Measurements from ENCODE around the gene DSCAML1. TPM values are rescaled to one million over a fixed set of nuclear protein-coding genes. Genes with fewer than 3 reads are reported as not detected.
A peak's percentile ranks its signal among the peaks of the same experiment; 100 is the strongest.

The DSCAML1 gene
- total RNA-seq, 4 donors from 2014 or later, result 0.54 to 1.8 (median 0.99) TPM

DNA sequence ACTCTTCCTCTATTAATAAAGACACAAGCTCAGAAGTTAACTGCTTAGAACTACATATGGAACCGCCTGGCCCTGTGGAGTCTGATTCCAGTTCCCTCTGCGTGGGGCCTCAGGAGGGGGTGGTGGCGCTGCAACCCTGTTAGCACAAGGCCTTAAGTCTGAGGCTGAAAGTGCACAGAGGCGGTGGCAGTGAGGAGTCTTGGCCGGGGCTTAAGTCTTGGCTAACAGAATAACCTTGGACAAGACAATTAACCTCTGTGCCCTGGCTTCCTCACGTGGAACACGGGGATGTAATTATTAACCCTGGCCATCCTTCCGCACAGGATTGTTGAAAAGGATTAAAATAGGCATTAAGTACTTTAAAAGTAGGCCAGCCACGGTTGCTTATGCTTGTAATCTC is 277.8 kb downstream of the DSCAML1 start:
- Histone ChIP-seq H3K36me3 (no peaks in the 10 kb centered on the region), H3K4me3 (replicated peaks in 1 of 3) (no peak overlapping the region), H3K27me3 (no peaks in the 10 kb centered on the region), H3K27ac (peak overlapping the region in 1 of 3 donors; percentile 0), H3K9me3 (no peaks in the 10 kb centered on the region), H3K4me1 (peaks cover 17 to 30% of the 10 kb centered on the region in 2 donors)
- 64 to 65% methylated on average over 9 of the region's 9 CpGs for WGBS, 2 donors
- TF ChIP-seq, protein P1, sequence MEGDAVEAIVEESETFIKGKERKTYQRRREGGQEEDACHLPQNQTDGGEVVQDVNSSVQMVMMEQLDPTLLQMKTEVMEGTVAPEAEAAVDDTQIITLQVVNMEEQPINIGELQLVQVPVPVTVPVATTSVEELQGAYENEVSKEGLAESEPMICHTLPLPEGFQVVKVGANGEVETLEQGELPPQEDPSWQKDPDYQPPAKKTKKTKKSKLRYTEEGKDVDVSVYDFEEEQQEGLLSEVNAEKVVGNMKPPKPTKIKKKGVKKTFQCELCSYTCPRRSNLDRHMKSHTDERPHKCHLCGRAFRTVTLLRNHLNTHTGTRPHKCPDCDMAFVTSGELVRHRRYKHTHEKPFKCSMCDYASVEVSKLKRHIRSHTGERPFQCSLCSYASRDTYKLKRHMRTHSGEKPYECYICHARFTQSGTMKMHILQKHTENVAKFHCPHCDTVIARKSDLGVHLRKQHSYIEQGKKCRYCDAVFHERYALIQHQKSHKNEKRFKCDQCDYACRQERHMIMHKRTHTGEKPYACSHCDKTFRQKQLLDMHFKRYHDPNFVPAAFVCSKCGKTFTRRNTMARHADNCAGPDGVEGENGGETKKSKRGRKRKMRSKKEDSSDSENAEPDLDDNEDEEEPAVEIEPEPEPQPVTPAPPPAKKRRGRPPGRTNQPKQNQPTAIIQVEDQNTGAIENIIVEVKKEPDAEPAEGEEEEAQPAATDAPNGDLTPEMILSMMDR (IDR thresholded peaks at IDR 0.05), result no peak
- no peak for TF ChIP-seq POLR2A (IDR thresholded peaks at IDR 0.05)
- DNase-seq, result no peak
- intact Hi-C loops (cut with DNase I), result no loop called here

DNA sequence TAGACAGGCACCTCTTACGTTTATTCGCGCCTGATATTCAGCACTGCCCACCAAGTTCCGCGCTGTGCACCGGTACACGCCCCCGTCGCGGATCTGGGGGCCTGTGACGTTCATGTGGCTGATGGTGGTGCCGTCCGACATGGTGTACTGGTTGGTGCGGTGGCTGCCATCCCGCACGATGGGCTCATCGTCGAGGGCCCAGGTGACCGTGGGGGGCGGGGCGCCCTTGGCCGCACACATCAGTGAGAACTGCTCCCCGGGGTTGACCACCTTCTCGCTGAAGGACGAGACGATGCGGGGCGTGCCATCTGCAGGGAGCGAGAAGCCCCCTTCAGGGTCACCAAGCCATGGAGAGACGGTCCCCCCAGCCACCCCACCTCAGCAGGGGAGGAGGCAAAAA is 278.6 kb downstream of the DSCAML1 start:
- no peak for TF ChIP-seq POLR2A (IDR thresholded peaks at IDR 0.05)
- TF ChIP-seq, protein P1 (IDR thresholded peaks at IDR 0.05), result no peak
- H3K27ac ChIP-seq, result no peak overlapping the region
- 95 to 97% methylated on average over 20 to 28 of the region's 30 CpGs for WGBS, 2 donors
- H3K4me1 ChIP-seq, result peaks cover 11 to 22% of the 10 kb centered on the region in 2 donors
- no peaks in the 10 kb centered on the region for H3K27me3 ChIP-seq
- no peaks in the 10 kb centered on the region for H3K9me3 ChIP-seq
- no peak for DNase-seq
- no peak overlapping the region for H3K4me3 ChIP-seq (replicated peaks in 1 of 3)
- H3K36me3 ChIP-seq, result no peaks in the 10 kb centered on the region
- intact Hi-C loops (cut with DNase I), result no loop called here

DNA sequence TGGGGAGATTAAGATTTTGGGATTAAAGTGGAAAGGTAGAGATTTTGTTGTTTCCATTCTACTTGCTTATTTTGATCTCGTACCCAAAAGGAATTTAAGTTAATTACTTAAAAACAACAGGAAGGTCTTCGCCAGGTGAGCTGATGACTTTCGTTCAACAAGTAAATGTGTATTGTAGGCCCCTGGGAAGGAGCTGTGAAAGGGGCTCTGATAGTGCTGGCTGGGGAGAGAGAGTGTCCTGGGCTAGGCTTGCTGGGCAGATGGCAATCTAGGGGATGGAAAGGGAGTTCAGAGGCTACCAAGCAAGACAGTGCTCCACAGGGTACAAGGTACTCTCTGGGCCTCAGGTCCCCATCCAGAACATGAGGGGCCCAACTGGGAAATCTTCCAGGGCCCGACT is 279.9 kb downstream of the DSCAML1 start:
- 79 to 87% methylated on average over 4 of the region's 4 CpGs for WGBS, 2 donors
- Histone ChIP-seq H3K9me3 (no peaks in the 10 kb centered on the region), H3K4me1 (peaks cover 15 to 24% of the 10 kb centered on the region in 2 donors), H3K36me3 (no peaks in the 10 kb centered on the region), H3K27me3 (no peaks in the 10 kb centered on the region), H3K4me3 (replicated peaks in 1 of 3) (no peak overlapping the region), H3K27ac (no peak overlapping the region)
- intact Hi-C loops (cut with DNase I), result no loop called here
- DNase-seq, result no peak
- TF ChIP-seq, protein P1 (IDR thresholded peaks at IDR 0.05), result no peak
- no peak for TF ChIP-seq POLR2A (IDR thresholded peaks at IDR 0.05)

DNA sequence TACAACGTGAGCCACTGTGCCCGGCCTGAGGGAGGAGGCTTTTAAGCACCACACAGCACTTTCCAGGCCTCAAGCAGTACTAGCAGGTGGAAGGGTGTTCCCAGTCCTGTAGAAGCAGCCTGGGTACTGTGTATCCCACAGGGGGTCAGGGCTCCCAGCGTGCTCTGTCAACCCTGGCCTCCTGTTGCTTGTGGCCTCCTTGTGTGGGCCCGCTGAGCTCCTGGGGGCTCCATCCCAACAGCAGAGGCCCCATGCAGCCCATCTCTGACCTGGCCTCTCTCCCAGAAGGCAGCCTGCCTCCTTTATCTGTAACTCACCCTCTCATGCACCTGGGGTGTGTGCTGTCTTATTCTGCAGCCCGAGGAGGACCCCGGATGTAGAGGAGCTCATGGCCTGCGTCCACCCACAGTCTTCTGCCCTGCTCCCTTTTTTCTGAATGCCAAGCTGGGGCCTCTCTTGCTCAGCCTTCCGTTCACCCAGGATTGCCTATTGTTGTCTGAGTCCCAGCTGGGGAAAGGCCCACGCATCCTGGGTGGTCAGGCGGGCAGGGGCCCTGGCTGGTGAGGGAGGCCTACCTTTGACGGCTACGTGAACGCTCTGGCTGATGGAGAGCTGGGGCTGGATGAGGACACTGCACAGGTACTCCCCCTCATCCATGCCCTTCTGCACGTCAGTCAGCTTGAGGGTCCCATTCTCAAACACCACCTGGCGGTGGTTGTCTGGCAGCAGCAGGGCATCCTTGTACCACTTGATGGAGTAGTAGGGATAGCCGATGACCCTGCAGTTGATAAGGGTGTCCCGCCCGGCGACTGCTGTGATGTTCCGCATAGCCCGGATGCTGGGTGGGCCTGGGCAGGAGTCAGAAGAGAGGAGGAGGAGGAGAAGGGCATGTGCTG is 280.9 kb downstream of the DSCAML1 start:
- 95 to 96% methylated on average over 15 to 18 of the region's 21 CpGs for WGBS, 2 donors
- intact Hi-C loops (cut with DNase I), result no loop called here

More for the DNA sequence above, 280.9 kb downstream of the DSCAML1 start:
- no peaks in the 10 kb centered on the region for H3K9me3 ChIP-seq
- no peaks in the 10 kb centered on the region for H3K27me3 ChIP-seq
- peaks cover 25 to 34% of the 10 kb centered on the region in 2 donors for H3K4me1 ChIP-seq
- H3K27ac ChIP-seq, result no peak overlapping the region
- TF ChIP-seq, protein P1 (IDR thresholded peaks at IDR 0.05), result no peak
- no peak for TF ChIP-seq POLR2A (IDR thresholded peaks at IDR 0.05)
- no peak overlapping the region for H3K4me3 ChIP-seq (replicated peaks in 1 of 3)
- no peaks in the 10 kb centered on the region for H3K36me3 ChIP-seq
- no peak for DNase-seq
